Neutrophil (primary cell): ENCODE data around the gene AP4M1.
"Not testable (repeated sequence)": the region's sequence is repeated elsewhere in the genome, so short reads cannot be mapped to it uniquely, and the experiment has no call there.

Experiments
- H3K27ac ChIP-seq: fragments of 200-600 bp; sonication (generic); 2 replicates; pipeline ENCODE4 v1.5.1; 2016; ENCODE audit warnings: mild to moderate bottlenecking, moderate library complexity
- H3K27me3 ChIP-seq: fragments of 200-600 bp; sonication (generic); 2 replicates; pipeline ENCODE4 v1.6.0; 2016; ENCODE audit warnings: mild to moderate bottlenecking
- H3K36me3 ChIP-seq: fragments of 200-600 bp; sonication (generic); 2 replicates; pipeline ENCODE4 v1.5.1; 2017
- H3K4me1 ChIP-seq, 2 experiments: fragments of 200-600 bp in 1 of 2; sonication (generic) in 1 of 2; 1 replicate in 1 of 2; 2 replicates in 1 of 2; pipeline versions ENCODE4 v1.5.1 to v1.6.1; 2013 to 2016; ENCODE audit warnings: low read depth in 1 of 2, low read length in 1 of 2, mild to moderate bottlenecking in 1 of 2, moderate library complexity in 1 of 2; ENCODE audit not compliant: control insufficient read depth in 1 of 2, insufficient read depth in 1 of 2
- H3K4me3 ChIP-seq, 2 experiments: fragments of 200-600 bp in 1 of 2; sonication (generic) in 1 of 2; 1 replicate in 1 of 2; 2 replicates in 1 of 2; pipeline ENCODE4 v1.5.1; 2013 to 2016; ENCODE audit warnings: low read depth in 1 of 2, low read length in 1 of 2, mild to moderate bottlenecking in 1 of 2, moderate library complexity in 1 of 2
- H3K9me3 ChIP-seq: fragments of 200-600 bp; sonication (generic); 2 replicates; pipeline ENCODE4 v1.5.1; 2016
- CTCF ChIP-seq: fragments of 200-600 bp; sonication (generic); IDR thresholded peaks from 2 replicates; pipeline ENCODE4 v1.5.1; 2016; ENCODE audit warnings: antibody characterized with exemption

AP4M1 gene

GRCh38 chr7:100137851-100138760, 36.7 kb downstream of the AP4M1 start:
- H3K27me3 ChIP-seq: no peaks in the 10 kb centered on the region
- no peak overlapping the region for H3K4me3 ChIP-seq
- peak overlapping the region; percentile 70 for H3K27ac ChIP-seq
- H3K9me3 ChIP-seq: no peaks in the 10 kb centered on the region
- H3K4me1 ChIP-seq: peaks cover 47 to 52% of the 10 kb centered on the region in 2 experiments
- no peak for TF ChIP-seq CTCF
- H3K36me3 ChIP-seq: no peaks in the 10 kb centered on the region

- no peak for TF ChIP-seq CTCF
These were observed 40.1 kb downstream of the AP4M1 start for GRCh38 chr7:100141555-100141949.

GRCh38 chr7:100142461-100142860, 41.0 kb downstream of the AP4M1 start:
- no peak for TF ChIP-seq CTCF
- H3K36me3 ChIP-seq: no peaks in the 10 kb centered on the region
- peaks cover 68 to 74% of the 10 kb centered on the region in 2 experiments for H3K4me1 ChIP-seq
- peak overlapping the region in 1 of 2 experiments; percentile 43 for H3K4me3 ChIP-seq
- no peaks in the 10 kb centered on the region for H3K27me3 ChIP-seq
- H3K27ac ChIP-seq: peak overlapping the region; percentile 94
- H3K9me3 ChIP-seq: no peaks in the 10 kb centered on the region

More at GRCh38 chr7:100141555-100141949, 40.1 kb downstream of the AP4M1 start:
- no peaks in the 10 kb centered on the region for H3K27me3 ChIP-seq
- H3K27ac ChIP-seq: peak overlapping the region; percentile 94
- H3K9me3 ChIP-seq: no peaks in the 10 kb centered on the region
- H3K4me3 ChIP-seq: peak overlapping the region; percentile 43 to 52
- no peaks in the 10 kb centered on the region for H3K36me3 ChIP-seq
- H3K4me1 ChIP-seq: peaks cover 59 to 65% of the 10 kb centered on the region in 2 experiments

GRCh38 chr7:100146350-100146749, 44.9 kb downstream of the AP4M1 start:
- H3K9me3 ChIP-seq, H3K36me3 ChIP-seq, H3K27me3 ChIP-seq: not testable (repeated sequence)
- H3K27ac ChIP-seq: peak overlapping the region; percentile 86
- peak overlapping the region in 1 of 2 experiments; percentile 21 for H3K4me3 ChIP-seq
- peaks cover 68 to 71% of the 10 kb centered on the region in 2 experiments for H3K4me1 ChIP-seq

- H3K9me3 ChIP-seq: no peaks in the 10 kb centered on the region
- no peaks in the 10 kb centered on the region for H3K27me3 ChIP-seq
- H3K27ac ChIP-seq: peak overlapping the region; percentile 86
- peaks cover 68 to 71% of the 10 kb centered on the region in 2 experiments for H3K4me1 ChIP-seq
- peaks cover 14% of the 10 kb centered on the region for H3K36me3 ChIP-seq
- no peak for TF ChIP-seq CTCF
- H3K4me3 ChIP-seq: peak overlapping the region in 1 of 2 experiments; percentile 21
These were observed 45.8 kb downstream of the AP4M1 start for GRCh38 chr7:100147278-100147677.

- Histone ChIP-seq H3K36me3 (peaks cover 21% of the 10 kb centered on the region), H3K27ac (peak overlapping the region; percentile 86), H3K4me1 (peaks cover 68 to 71% of the 10 kb centered on the region in 2 experiments), H3K27me3 (no peaks in the 10 kb centered on the region), H3K9me3 (no peaks in the 10 kb centered on the region), H3K4me3 (peak overlapping the region; percentile 97 to 99)
- TF ChIP-seq CTCF: no peak
These were observed 46.7 kb downstream of the AP4M1 start for GRCh38 chr7:100148225-100148558.
